GM19099 (cell line): ENCODE measurements around the gene LRRC45.

Source experiments
- POLR2A ChIP-seq: IDR thresholded peaks from 3 replicates; pipeline ENCODE4 v1.6.1; 2011; ENCODE audit warnings: low read depth; ENCODE audit not compliant: insufficient read length; ENCODE audit errors: extremely low read depth

The LRRC45 gene

GRCh38 chr17:82080048-82080788, 57.1 kb downstream of the LRRC45 start:
- TF ChIP-seq POLR2A: no peak
